NCI-H2196 (cell line): ENCODE data around the gene SFTPA1.
"Not testable (repeated sequence)": the region's sequence is repeated elsewhere in the genome, so short reads cannot be mapped to it uniquely, and the experiment has no call there.

Experiments
- DNase-seq: peaks from one replicate; lab custom pipeline; 2025; ENCODE audit not compliant: unreplicated experiment; lab: John Stamatoyannopoulos, UW

The SFTPA1 gene

DNA sequence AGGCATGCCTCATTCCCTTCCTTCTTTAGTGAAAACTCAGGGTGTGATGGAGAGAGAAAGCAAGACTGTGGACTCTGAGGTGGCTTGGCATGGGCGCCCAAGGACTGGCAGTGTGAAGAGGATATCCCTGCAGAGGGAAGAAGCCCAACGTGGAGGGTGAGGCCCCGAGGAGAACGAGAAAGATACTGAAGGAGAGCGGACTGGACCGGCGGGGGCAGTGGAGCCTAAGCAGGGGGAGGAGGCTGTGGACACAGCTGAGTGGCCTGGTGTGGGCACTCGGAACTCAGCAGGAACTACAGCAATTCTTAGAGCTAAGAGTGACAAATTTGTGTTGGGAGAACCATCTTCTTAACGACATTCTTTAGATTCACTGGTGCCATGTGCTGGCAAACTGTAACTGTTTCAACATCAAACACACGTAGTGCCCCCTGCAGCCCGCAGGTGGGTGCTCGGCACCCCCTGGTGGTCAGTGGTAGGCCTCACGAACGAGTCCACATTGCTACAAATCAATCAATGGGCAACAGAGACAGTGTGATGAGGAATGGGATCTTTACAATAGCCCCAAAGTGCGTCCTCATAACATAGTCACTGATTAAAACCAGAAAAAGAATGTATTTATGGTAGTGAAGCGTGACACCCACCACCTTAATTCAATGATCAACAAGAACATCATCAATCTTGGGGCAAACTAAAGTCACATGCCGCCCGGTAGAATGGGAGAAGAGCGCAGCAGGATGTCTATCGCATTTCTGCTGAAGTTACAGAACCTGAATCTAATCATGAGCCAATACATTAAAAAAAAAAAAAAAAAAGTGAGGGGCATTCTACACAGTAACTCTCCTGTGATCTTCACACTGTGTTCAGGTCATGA lies 2.0 kb upstream of the SFTPA1 start:
- no peak for DNase-seq

DNA sequence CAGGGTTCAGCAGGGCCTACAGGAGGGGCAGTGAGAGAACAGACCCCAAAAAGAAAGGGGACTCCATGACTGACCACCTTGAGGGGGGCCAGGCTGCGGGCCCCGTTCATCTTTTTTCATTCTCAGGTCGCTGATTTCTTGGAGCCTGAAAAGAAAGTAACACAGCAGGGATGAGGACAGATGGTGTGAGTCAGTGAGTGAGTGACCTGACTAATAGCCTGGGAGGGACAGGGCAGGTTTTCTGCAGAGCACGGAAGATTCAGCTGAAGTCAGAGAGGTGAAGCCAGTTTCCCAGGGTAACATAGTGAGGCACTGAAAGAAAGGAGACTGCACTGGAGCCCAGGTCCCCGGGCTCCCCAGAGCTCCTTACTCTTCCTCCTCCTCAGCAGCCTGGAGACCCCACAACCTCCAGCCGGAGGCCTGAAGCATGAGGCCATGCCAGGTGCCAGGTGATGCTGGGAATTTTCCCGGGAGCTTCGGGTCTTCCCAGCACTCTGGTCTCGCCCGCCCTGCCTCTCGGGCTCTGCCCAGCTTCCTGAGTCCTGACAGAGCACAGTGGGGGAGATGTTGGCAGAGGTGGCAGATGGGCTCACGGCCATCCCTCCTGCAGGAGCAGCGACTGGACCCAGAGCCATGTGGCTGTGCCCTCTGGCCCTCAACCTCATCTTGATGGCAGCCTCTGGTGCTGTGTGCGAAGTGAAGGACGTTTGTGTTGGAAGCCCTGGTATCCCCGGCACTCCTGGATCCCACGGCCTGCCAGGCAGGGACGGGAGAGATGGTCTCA lies 646 bp downstream of the SFTPA1 start:
- not testable (repeated sequence) for DNase-seq

DNA sequence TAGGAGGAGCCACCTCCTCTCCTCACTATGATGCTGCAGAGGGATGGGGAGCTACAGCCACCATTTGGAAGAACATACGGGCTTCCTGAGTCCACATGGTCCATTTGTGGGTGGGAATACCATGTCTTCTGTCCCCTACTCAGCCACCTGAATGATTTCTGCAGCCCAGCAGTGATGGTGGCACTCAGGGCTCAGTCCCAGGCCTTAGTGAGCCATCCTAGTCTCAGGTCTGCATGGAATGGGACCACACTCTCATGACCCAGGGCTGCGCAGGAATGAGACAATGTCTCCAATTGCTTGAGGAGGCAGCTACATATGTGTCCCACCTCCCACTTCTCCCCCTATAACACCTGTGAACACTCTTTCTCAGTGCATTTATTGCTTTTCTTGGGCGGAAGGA lies 4.8 kb downstream of the SFTPA1 start:
- DNase-seq = no peak

DNA sequence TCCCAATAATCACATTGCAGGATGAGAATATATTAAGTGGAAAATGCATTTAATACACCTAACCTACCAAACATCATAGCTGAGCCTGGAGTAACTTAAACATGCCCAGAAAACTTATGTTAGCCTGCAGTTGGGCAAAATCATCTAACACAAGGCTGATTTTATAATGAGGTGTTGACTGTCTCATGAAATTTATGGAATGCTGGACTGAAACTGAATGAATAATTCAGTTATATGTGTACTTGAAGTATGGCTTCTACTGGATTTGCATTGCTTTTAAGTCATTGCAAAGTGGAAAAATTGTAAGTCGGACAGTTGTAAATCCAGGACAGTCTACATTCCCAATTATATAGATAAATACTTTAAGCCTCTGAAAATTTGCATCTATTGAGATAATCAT lies 5.4 kb downstream of the SFTPA1 start:
- no peak for DNase-seq

DNA sequence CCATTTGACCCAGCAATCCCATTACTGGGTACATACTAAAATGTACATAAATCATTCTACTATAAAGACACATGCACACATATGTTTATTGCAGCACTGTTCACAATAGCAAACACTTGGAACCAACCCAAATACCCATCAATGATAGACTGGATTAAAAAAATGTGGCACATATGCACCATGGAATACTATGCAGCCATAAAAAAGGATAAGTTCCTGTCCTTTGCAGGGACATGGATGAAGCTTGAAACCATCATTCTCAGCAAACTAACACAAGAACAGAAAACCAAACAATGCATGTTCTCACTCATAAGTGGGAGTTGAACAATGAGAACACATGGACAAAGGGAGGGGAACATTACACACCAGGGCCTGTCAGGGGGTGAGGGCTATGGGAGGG lies 12.9 kb downstream of the SFTPA1 start:
- not testable (repeated sequence) for DNase-seq

DNA sequence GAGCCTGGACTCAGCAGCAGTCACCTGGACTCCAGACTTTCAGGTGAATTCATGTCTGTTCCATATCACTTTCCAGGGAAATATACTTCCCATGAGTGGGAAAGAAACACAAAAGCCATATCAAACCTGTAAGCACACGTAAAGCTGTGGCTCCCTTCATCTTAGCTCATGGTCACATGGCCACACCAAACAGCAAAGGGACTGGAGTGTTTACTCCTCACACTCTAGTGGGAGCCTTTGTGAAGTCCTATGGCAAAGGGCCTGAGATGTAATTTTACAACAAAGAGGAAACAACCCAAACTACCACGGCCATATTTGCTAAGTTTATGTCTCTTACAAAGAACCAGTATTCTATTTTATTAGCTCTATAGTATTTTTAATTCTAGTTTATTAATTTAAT lies 16.3 kb downstream of the SFTPA1 start:
- no peak for DNase-seq

DNA sequence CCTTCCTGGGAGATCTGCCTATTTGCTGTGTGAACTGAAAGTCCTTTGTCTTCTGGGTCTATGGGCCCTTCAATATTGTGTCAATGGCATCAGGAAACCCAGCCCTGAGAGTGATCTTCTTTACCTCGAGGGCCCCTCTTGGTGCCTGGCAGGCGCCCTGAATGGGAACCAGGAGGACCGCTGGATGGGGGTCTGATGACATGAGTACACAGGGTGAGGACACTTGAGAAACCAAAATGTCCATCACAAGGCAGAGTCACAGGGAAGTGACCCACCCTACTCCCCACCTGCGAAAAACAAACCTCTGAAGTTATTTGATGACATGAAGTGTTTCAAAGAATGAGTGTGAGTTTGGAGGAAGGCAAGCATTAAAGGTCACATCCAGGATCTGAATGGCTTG lies 17.3 kb downstream of the SFTPA1 start:
- DNase-seq = no peak

DNA sequence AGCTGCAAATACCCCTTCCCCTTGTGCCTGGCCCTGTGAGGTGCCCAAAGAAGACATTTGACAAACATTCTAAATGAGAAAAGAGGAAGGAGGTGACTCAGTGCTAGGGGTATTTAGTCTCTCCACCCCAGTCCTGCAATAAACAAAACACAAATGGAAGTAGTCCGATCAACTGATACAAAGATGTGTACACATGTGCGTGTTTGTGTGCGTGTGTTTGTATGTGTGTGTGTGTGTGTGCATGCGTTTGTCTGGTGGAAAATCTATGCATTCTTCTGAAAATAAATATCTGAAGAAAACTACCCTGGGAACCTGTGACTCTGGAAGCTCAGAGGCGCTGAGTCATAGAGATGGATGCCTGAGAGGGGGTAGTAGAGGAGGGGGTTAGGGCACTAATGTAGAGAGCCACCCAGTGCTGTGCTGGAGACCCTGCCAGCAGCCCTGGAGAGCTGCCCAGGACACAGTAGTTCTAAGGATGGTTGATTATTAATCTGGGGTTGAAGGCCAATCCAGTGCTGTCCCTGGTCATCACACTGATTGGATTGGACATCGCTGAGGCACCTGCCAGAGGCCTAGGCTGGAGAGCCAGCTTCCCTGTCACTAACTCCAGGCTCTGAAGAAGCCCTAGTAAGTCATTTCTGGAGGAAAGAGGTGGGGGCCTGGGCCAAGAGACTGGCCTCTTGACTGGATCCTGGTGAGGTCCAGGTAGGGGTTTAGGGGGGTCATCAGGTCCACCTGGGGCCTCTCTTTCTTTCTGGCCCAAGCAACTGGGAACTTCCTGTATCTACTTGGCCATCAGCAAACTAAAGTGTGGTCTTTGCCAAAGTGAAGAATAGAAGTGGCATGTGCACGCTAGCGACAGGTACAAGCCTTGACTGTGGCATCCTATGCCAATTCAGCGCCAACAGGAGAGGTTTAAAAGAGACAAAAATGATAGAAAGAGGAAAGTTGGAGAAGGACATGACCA lies 18.5 kb downstream of the SFTPA1 start:
- no peak for DNase-seq

DNA sequence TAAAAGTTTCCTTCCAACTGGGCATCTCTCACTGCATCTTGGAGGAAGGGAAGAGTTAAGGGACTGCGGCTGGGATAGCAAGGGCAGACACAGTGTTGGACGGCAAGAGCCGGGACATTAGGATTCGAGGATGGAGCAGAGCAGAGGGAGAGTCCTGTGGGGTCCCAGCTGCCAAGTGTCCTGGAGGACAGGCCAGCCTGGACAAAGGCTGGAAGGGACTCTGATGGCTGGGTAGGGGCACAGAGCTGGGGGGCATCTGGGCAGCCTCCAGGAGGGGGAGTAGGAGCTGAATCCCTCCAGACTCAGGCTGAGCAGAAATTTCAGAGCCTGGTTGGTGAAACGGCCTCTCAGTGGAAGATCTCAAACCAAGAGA lies 19.2 kb downstream of the SFTPA1 start:
- no peak for DNase-seq

DNA sequence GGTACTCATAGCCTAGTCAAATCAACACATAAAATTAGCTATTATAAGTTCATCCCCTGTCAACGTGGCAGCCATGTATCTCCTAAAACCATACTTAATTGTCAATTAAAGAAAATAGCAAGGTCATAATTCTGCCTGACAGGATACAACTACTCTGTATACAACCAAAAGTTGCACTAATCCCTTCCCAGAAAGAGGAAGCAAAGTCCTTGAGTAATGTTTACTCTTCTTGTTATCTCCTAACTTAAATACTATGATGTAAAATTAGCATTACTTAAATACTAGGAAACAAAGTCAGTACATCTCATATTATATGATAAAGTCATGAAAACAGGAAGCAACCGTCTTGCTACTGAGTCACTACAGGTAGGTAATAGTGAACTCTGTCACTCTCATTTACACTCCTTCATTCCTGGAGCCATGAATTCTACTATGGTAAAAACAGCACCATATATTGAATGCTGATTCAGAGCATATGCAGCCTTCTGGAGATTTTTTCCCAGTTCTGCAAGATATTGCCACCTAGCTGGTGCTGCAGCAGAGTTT lies 26.0 kb downstream of the SFTPA1 start:
- DNase-seq = not testable (repeated sequence)

DNA sequence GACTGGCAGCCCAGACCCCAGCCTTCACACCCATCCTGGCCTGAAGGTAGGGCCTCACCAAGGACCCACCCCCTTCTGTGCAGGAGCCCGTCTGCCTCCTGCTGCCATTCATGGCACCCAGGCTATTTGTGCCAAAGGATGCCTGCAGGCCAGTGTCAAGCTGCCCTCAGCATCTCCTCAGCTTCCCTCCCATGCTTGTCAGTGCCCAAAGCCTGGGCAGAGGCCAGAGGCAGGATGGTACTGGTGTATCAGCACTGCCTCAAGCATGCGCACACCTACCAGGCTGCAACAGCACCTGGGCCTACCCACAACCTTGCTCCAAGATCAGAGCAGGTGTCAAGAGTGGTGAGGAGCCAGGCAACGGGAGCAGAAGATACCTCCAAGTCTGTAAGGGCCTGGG lies 27.6 kb downstream of the SFTPA1 start:
- no peak for DNase-seq

DNA sequence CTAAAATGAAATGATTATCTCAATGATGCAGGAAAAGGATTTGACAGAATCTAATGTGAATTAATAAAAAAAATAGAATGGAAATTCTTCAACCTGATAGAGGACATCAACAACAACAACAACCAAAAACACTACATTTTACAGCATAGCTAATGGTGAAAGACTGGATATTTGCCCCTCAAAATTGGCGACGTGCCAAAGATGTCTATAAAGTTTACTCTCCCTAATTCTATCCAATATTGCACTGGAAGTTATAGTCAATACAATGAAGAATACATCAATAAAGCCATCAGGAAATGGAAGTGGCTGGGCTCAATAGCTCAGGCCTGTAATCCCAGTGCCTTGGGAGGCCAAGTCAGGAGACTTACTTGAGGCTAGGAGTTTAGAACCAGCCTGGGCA lies 42.0 kb downstream of the SFTPA1 start:
- DNase-seq = not testable (repeated sequence)

DNA sequence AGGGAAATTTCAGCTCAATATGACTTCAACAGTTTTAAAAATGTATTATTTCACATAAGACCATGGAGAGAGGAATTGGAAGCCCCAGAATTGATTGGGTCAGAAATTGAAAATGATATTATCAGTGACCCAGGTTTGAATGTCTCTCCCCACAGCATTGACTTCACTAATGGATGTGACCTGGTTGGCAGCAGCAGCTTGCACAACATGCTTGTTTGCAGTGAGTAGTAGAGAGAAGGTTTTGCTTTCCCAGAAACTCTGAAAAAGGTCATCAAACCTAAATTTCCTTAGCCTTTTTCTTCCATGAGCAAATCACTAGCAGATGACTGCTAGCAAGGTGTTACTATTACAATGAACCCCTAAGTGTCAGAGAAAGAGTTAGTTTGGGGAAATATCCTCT lies 52.5 kb downstream of the SFTPA1 start:
- not testable (repeated sequence) for DNase-seq

DNA sequence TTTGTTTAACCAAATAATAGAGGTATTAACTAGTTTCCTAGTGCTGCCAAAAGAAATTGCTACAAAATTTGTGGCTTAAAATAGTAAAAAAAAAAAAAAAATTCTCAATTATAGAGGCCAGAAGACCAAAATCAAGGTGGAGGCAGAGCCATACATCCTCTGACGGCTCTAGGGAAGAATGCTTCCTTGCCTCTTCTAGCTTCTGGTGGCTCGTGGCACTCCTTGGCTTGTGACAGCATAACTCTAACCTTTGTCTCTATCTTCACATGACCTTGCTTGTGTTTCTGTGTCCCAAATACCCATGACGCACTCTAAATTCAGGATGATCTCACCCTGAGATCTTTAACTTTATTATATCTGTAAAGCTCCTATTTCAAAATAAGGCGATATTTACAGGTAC lies 53.9 kb downstream of the SFTPA1 start:
- not testable (repeated sequence) for DNase-seq
